Panc1 (cell line): ENCODE results near the gene MATN4.

ENCODE experiments used
- POLR2AphosphoS5 ChIP-seq: IDR thresholded peaks from 2 replicates; pipeline ENCODE4 v1.6.1; 2012; ENCODE audit warnings: mild to moderate bottlenecking, low read depth, low read length, moderate library complexity
- TF ChIP-seq, protein P1 (sequence below): fragments of 450-650 bp; IDR thresholded peaks from 2 replicates; pipeline ENCODE4 v1.5.1; 2017; ENCODE audit warnings: mild to moderate bottlenecking
- TF ChIP-seq, protein P2 (sequence below), 2 experiments: IDR thresholded peaks; 2 replicates each; pipeline ENCODE4 v1.6.1; 2011 to 2012; ENCODE audit warnings: low read depth in 2 of 2, control low read depth in 1 of 2, low read length in 1 of 2, mild to moderate bottlenecking in 1 of 2, moderate library complexity in 1 of 2; ENCODE audit not compliant: insufficient read depth in 1 of 2

DNA sequence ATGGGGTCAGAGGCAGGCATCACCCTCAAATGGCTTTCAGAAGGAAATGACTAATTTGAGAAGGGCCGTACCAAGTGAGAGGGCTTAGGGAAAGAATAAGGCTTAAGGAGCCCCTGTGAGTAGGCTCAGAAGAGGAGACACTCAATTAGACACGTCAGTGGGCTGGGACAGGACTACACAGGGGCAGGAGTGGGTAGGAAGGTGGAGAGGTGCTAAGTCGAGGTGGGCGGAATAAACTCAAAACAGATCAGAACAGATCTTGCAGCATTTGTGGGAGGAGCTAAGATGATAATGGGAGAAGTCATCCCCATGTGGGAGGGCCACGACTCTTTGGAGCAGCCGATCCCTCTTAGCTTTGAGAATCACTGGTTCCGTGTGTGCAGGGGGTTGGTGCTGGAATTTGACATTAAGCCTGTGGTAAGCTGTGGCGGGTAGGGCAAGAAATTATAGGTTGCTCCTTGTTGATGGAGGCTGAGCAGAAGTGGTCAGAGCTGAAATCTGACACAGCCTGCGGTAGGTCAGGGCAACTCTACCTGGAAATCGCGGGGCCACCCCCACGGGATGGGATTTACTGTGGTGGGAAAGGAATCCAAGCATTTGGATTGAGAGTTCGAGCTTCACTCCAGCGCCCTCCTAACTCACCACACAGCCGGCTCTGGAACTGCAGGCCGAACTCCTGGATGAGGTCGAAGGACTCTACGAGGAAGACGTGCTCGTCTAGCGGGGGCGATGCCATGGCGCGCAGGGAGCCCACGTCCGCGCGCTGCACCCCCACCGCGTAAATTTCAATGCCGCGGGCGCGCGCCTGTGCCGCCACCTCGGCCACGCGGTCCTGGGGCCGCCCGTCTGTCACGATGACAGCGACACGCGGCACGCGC, 4.3 kb downstream of the MATN4 start:
- TF ChIP-seq, protein P1, sequence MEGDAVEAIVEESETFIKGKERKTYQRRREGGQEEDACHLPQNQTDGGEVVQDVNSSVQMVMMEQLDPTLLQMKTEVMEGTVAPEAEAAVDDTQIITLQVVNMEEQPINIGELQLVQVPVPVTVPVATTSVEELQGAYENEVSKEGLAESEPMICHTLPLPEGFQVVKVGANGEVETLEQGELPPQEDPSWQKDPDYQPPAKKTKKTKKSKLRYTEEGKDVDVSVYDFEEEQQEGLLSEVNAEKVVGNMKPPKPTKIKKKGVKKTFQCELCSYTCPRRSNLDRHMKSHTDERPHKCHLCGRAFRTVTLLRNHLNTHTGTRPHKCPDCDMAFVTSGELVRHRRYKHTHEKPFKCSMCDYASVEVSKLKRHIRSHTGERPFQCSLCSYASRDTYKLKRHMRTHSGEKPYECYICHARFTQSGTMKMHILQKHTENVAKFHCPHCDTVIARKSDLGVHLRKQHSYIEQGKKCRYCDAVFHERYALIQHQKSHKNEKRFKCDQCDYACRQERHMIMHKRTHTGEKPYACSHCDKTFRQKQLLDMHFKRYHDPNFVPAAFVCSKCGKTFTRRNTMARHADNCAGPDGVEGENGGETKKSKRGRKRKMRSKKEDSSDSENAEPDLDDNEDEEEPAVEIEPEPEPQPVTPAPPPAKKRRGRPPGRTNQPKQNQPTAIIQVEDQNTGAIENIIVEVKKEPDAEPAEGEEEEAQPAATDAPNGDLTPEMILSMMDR = no peak
- TF ChIP-seq, protein P2, sequence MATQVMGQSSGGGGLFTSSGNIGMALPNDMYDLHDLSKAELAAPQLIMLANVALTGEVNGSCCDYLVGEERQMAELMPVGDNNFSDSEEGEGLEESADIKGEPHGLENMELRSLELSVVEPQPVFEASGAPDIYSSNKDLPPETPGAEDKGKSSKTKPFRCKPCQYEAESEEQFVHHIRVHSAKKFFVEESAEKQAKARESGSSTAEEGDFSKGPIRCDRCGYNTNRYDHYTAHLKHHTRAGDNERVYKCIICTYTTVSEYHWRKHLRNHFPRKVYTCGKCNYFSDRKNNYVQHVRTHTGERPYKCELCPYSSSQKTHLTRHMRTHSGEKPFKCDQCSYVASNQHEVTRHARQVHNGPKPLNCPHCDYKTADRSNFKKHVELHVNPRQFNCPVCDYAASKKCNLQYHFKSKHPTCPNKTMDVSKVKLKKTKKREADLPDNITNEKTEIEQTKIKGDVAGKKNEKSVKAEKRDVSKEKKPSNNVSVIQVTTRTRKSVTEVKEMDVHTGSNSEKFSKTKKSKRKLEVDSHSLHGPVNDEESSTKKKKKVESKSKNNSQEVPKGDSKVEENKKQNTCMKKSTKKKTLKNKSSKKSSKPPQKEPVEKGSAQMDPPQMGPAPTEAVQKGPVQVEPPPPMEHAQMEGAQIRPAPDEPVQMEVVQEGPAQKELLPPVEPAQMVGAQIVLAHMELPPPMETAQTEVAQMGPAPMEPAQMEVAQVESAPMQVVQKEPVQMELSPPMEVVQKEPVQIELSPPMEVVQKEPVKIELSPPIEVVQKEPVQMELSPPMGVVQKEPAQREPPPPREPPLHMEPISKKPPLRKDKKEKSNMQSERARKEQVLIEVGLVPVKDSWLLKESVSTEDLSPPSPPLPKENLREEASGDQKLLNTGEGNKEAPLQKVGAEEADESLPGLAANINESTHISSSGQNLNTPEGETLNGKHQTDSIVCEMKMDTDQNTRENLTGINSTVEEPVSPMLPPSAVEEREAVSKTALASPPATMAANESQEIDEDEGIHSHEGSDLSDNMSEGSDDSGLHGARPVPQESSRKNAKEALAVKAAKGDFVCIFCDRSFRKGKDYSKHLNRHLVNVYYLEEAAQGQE (IDR thresholded peaks at IDR 0.05; ENCODE audit: insufficient read depth in 1 of 2, low read depth in 2 of 2, low read length in 1 of 2) = no peak
- no peak for TF ChIP-seq POLR2AphosphoS5
